Measurements from ENCODE around the gene KCTD1. TPM values are rescaled to one million over a fixed set of nuclear protein-coding genes. Genes with fewer than 3 reads are reported as not detected.

The KCTD1 gene
- total and polyA plus RNA-seq, 8 donors = 12.1 to 21.7 (median 16.8) TPM

GRCh38 chr18:26417190-26417589, 131.2 kb downstream of the KCTD1 start:
- Histone ChIP-seq H3K9me3 (no peaks in the 10 kb centered on the region), H3K27ac (no peak overlapping the region), H3K4me3 (no peak overlapping the region), H3K27me3 (no peaks in the 10 kb centered on the region), H3K4me1 (no peaks in the 10 kb centered on the region), H3K36me3 (no peaks in the 10 kb centered on the region)
- DNase-seq (no peak), ATAC-seq (no peak)
- intact Hi-C loops (cut with DNase I) = no loop called here
- no peak for TF ChIP-seq CTCF (IDR thresholded peaks at IDR 0.05)

GRCh38 chr18:26416652-26417150, 131.7 kb downstream of the KCTD1 start:
- intact Hi-C loops (cut with DNase I) = no loop called here
- ATAC-seq (no peak), DNase-seq (no peak)
- Histone ChIP-seq H3K27ac (no peak overlapping the region), H3K36me3 (no peaks in the 10 kb centered on the region), H3K4me3 (no peak overlapping the region), H3K4me1 (no peaks in the 10 kb centered on the region), H3K9me3 (no peaks in the 10 kb centered on the region), H3K27me3 (no peaks in the 10 kb centered on the region)
- no peak for TF ChIP-seq CTCF (IDR thresholded peaks at IDR 0.05)

GRCh38 chr18:26415631-26416030, 132.7 kb downstream of the KCTD1 start:
- DNase-seq (no peak), ATAC-seq (no peak)
- no peaks in the 10 kb centered on the region for H3K27me3 ChIP-seq
- no peak for TF ChIP-seq CTCF (IDR thresholded peaks at IDR 0.05)
- H3K27ac ChIP-seq = no peak overlapping the region
- no peak overlapping the region for H3K4me3 ChIP-seq
- H3K9me3 ChIP-seq = no peaks in the 10 kb centered on the region
- intact Hi-C loops (cut with DNase I) = no loop called here
- H3K36me3 ChIP-seq = no peaks in the 10 kb centered on the region
- H3K4me1 ChIP-seq = no peaks in the 10 kb centered on the region

- H3K9me3 ChIP-seq = no peaks in the 10 kb centered on the region
- no peak for TF ChIP-seq CTCF (IDR thresholded peaks at IDR 0.05)
- no peak overlapping the region for H3K4me3 ChIP-seq
- H3K27me3 ChIP-seq = no peaks in the 10 kb centered on the region
- no peak overlapping the region for H3K27ac ChIP-seq
- intact Hi-C loops (cut with DNase I) = no loop called here
- ATAC-seq = no peak
- no peaks in the 10 kb centered on the region for H3K36me3 ChIP-seq
- DNase-seq = no peak
- H3K4me1 ChIP-seq = no peaks in the 10 kb centered on the region
Observed at GRCh38 chr18:26414901-26415440, 133.4 kb downstream of the KCTD1 start.

- Histone ChIP-seq H3K9me3 (no peaks in the 10 kb centered on the region), H3K4me1 (no peaks in the 10 kb centered on the region), H3K4me3 (no peak overlapping the region), H3K36me3 (no peaks in the 10 kb centered on the region), H3K27me3 (no peaks in the 10 kb centered on the region), H3K27ac (no peak overlapping the region)
- TF ChIP-seq CTCF (IDR thresholded peaks at IDR 0.05) = no peak
- intact Hi-C loops (cut with DNase I) = no loop called here
- DNase-seq (no peak), ATAC-seq (no peak)
Observed at GRCh38 chr18:26409091-26409490, 139.3 kb downstream of the KCTD1 start.

Measured in left lung (tissue), 10 donors.